Endodermal cell (in vitro differentiated cells): ENCODE results near the gene MYL12B. TPM values are rescaled to one million over a fixed set of nuclear protein-coding genes. Genes with fewer than 3 reads are reported as not detected.

Source experiments
- DNase-seq: peaks from one replicate; pipeline ENCODE4 v3.0.0-alpha.2; 2017
- H3K27ac ChIP-seq: 2 replicates; pipeline ENCODE4 v1.5.1; 2013; ENCODE audit warnings: mild to moderate bottlenecking, low read depth, low read length, moderate library complexity
- H3K27me3 ChIP-seq: 2 replicates; pipeline ENCODE4 v1.6.1; 2013; ENCODE audit warnings: mild to moderate bottlenecking, low read length, moderate library complexity; ENCODE audit not compliant: insufficient read depth, control insufficient read depth, poor library complexity, severe bottlenecking
- H3K36me3 ChIP-seq: 2 replicates; pipeline ENCODE4 v1.7.0; 2013; ENCODE audit warnings: mild to moderate bottlenecking, low read length, moderate library complexity; ENCODE audit not compliant: control insufficient read depth, insufficient read depth
- H3K4me1 ChIP-seq: one replicate; pipeline ENCODE4 v1.7.0; 2013; ENCODE audit warnings: low read length; ENCODE audit not compliant: control insufficient read depth, insufficient read depth
- H3K4me3 ChIP-seq: 2 replicates; pipeline ENCODE4 v1.5.1; 2013; ENCODE audit warnings: mild to moderate bottlenecking, low read length, moderate library complexity
- H3K9ac ChIP-seq: 2 replicates; pipeline ENCODE4 v1.6.1; 2013; ENCODE audit warnings: mild to moderate bottlenecking, low read length, moderate library complexity; ENCODE audit not compliant: poor library complexity, severe bottlenecking; ENCODE audit errors: extremely low read depth
- H3K9me3 ChIP-seq: 2 replicates; pipeline ENCODE4 v1.6.1; 2013; ENCODE audit warnings: mild to moderate bottlenecking, low read length, moderate library complexity; ENCODE audit not compliant: control insufficient read depth
- H3K27ac Mint-ChIP-seq: 2 replicates; pipeline ENCODE4 v1.8.0; 2020; ENCODE audit warnings: mixed read lengths
- H3K27me3 Mint-ChIP-seq: 2 replicates; pipeline ENCODE4 v1.8.0; 2021; ENCODE audit warnings: mild to moderate bottlenecking, mixed read lengths; ENCODE audit not compliant: insufficient read depth
- H3K36me3 Mint-ChIP-seq: 2 replicates; pipeline ENCODE4 v1.8.0; 2020; ENCODE audit warnings: low read depth, mixed read lengths
- H3K4me1 Mint-ChIP-seq: 2 replicates; pipeline ENCODE4 v1.8.0; 2020; ENCODE audit warnings: mixed read lengths
- H3K4me3 Mint-ChIP-seq: 2 replicates; pipeline ENCODE4 v1.8.0; 2020; ENCODE audit warnings: mild to moderate bottlenecking, moderate library complexity, mixed read lengths
- H3K9me3 Mint-ChIP-seq: 2 replicates; pipeline ENCODE4 v1.8.0; 2020; ENCODE audit warnings: mild to moderate bottlenecking, mixed read lengths
- CTCF ChIP-seq: fragments of 200-600 bp; sonication (generic); conservative IDR thresholded peaks from 2 replicates; pipeline ENCODE4 v1.5.0; 2021; ENCODE audit warnings: antibody characterized with exemption, mild to moderate bottlenecking
- WGBS, 2 experiments: methylation state at CpG; one replicate each; pipeline versions ENCODE4 v1.1.5 to v1.1.7; 2013; ENCODE audit warnings: missing lambda C conversion rate in 2 of 2, mixed read lengths in 1 of 2; ENCODE audit not compliant: insufficient coverage in 1 of 2, insufficient read length in 1 of 2; 5-methylcytosine and 5-hydroxymethylcytosine counted together
- total RNA-seq, 2 donors: library from RNA; stranded (reverse); fragmentation: NEBNext Ultra II Directional in 1 of 2; extraction: Animal tissue kit (Norgen Biotek cat#: 25700) in 1 of 2; gene quantifications; 2 replicates in 1 of 2; 3 replicates in 1 of 2; pipeline ENCODE4 v1.2.1, GENCODE V29; 2021

MYL12B gene
- total RNA-seq, 2 donors from 2014 or later = 190 to 198 TPM

DNA sequence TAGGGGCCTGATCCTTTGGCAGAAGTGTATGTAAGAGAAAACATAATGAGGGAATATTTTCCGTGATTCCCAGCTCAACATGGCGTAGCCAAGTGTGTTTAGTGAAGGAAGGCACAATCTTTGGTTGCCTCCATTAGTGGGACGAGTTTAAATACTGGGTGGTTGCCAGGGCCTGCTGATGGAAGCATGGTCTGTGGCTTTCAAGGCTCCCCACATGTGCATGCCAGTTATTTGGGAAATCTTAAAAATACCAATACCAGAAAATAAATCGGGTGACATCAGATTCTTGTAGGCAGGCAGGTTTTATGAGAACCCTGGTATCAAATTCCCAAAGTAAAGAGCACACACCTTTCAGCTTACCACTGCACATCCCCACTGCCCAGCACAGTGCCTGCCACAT, 7.2 kb upstream of the MYL12B start:
- Histone ChIP-seq H3K36me3 (peaks cover 83% of the 10 kb centered on the region), H3K9me3 (no peaks in the 10 kb centered on the region), H3K27ac (no peak overlapping the region), H3K27me3 (no peaks in the 10 kb centered on the region), H3K4me3 (no peak overlapping the region), H3K4me1 (peaks cover 19% of the 10 kb centered on the region), H3K9ac (no peak overlapping the region)
- WGBS, 2 experiments = 95 to 100% methylated on average over 3 to 4 of the region's 4 CpGs
- H3K27me3 Mint-ChIP-seq = no peaks in the 10 kb centered on the region
- peak overlapping the region; percentile 22 for H3K27ac Mint-ChIP-seq
- TF ChIP-seq CTCF = no peak
- no peaks in the 10 kb centered on the region for H3K9me3 Mint-ChIP-seq
- peaks cover 48% of the 10 kb centered on the region for H3K4me1 Mint-ChIP-seq
- DNase-seq = no peak
- peaks cover 52% of the 10 kb centered on the region for H3K36me3 Mint-ChIP-seq
- H3K4me3 Mint-ChIP-seq = no peak overlapping the region

DNA sequence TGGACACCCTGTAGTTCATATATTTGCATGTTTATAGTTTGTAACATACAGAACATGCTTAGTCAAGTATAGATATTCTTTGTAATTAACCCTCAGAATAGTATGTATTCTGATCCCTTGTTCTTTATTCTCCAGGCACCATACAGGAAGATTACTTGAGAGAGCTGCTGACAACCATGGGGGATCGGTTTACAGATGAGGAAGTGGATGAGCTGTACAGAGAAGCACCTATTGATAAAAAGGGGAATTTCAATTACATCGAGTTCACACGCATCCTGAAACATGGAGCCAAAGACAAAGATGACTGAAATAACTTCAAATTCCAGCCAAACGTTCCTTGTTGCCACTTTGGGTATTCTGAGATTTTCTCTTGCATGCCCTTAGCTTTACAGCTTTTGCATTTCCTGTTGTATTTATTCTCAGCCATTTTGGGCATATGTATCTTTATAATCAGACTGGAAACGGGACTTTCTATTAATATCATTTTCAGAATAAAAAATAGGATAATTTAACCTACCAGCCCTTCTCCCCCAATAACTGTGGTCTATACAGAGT, 6.2 kb upstream of the MYL12B start:
- H3K9me3 Mint-ChIP-seq = no peaks in the 10 kb centered on the region
- Histone ChIP-seq H3K27ac (no peak overlapping the region), H3K4me3 (peak overlapping the region; percentile 22), H3K9ac (no peak overlapping the region), H3K36me3 (peaks cover 74% of the 10 kb centered on the region), H3K9me3 (no peaks in the 10 kb centered on the region), H3K27me3 (no peaks in the 10 kb centered on the region), H3K4me1 (peaks cover 19% of the 10 kb centered on the region)
- H3K4me1 Mint-ChIP-seq = peaks cover 45% of the 10 kb centered on the region
- no peak for TF ChIP-seq CTCF
- peak overlapping the region; percentile 26 for H3K27ac Mint-ChIP-seq
- no peak overlapping the region for H3K4me3 Mint-ChIP-seq
- peaks cover 52% of the 10 kb centered on the region for H3K36me3 Mint-ChIP-seq
- no peaks in the 10 kb centered on the region for H3K27me3 Mint-ChIP-seq
- WGBS, 2 experiments = 85 to 93% methylated on average over 3 to 5 of the region's 5 CpGs
- no peak for DNase-seq

DNA sequence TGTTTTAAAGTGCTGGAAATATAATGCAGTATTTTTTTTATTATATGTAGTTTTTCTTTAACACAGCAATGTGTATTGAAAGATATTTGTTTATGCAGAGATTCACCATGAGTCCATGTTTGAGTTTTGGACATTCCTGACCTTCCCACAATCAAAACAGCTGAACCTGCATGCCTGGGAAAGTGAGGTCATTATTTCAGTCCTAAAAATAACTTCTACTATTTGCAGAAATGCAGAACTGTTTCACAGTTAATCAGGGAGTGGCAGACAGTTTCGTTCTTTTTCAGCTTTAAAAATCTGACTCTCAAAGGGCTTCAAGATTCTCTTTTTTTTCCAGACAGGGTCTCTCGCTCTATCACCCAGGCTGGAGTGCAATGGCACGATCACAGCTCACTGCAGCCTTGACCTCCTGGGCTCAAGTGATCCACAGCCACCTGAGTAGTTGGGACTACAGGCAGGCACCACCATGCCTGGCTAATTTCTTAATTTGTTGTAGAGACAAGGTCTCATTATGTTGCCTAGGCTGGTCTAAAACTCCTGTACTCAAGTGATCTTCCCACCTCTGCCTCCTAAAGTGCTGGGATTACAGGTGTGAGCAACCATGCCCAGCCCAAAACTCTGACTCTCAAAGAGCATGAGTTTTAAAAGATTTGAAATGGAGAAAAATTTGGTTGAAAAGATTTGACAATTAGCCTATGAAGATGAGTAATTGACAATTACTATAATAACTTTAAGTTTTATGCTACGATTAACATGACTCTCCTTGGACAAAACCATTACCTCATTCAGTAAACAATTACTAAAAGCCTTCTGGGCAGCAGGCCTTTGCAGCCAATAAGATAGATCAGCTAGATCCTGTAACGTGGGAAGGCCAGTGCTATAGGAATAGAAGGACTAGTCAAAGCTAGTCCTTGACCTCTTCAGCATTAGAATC, 5.0 kb upstream of the MYL12B start:
- no peaks in the 10 kb centered on the region for H3K9me3 Mint-ChIP-seq
- H3K27me3 ChIP-seq = no peaks in the 10 kb centered on the region
- H3K9me3 ChIP-seq = no peaks in the 10 kb centered on the region
- no peak overlapping the region for H3K27ac ChIP-seq
- peak overlapping the region; percentile 22 for H3K4me3 ChIP-seq
- H3K36me3 ChIP-seq = peaks cover 72% of the 10 kb centered on the region
- H3K4me3 Mint-ChIP-seq = no peak overlapping the region
- DNase-seq = no peak
- H3K4me1 ChIP-seq = peaks cover 19% of the 10 kb centered on the region
- TF ChIP-seq CTCF = no peak
- H3K27me3 Mint-ChIP-seq = no peaks in the 10 kb centered on the region
- WGBS, 2 experiments = 90 to 97% methylated on average over 5 of the region's 5 CpGs
- H3K27ac Mint-ChIP-seq = peak overlapping the region; percentile 61
- H3K4me1 Mint-ChIP-seq = peaks cover 44% of the 10 kb centered on the region
- peaks cover 52% of the 10 kb centered on the region for H3K36me3 Mint-ChIP-seq
- no peak overlapping the region for H3K9ac ChIP-seq
